Measurements from ENCODE around the gene TGFA.
A peak's percentile ranks its signal among the peaks of the same experiment; 100 is the strongest.

The TGFA gene

GRCh38 chr2:70463581-70463980 is 90.0 kb downstream of the TGFA start:
- no peak for DNase-seq (ENCODE audit: low spot score)

- no peak for DNase-seq (ENCODE audit: low spot score)
Measured at GRCh38 chr2:70461981-70462876, 91.4 kb downstream of the TGFA start.

GRCh38 chr2:70461414-70461813 is 92.2 kb downstream of the TGFA start:
- DNase-seq (ENCODE audit: low spot score) = peak; percentile 9

GRCh38 chr2:70460333-70460732 is 93.3 kb downstream of the TGFA start:
- DNase-seq (ENCODE audit: low spot score) = no peak

GRCh38 chr2:70458661-70459060 is 95.0 kb downstream of the TGFA start:
- no peak for DNase-seq (ENCODE audit: low spot score)

GRCh38 chr2:70456585-70457495 is 96.8 kb downstream of the TGFA start:
- DNase-seq (ENCODE audit: low spot score) = peak; percentile 66

- DNase-seq (ENCODE audit: low spot score) = no peak
Measured at GRCh38 chr2:70454936-70455544, 98.6 kb downstream of the TGFA start.

GRCh38 chr2:70450641-70451250 is 102.9 kb downstream of the TGFA start:
- DNase-seq (ENCODE audit: low spot score) = no peak

- no peak for DNase-seq (ENCODE audit: low spot score)
Measured at GRCh38 chr2:70448041-70448440, 105.6 kb downstream of the TGFA start.

- no peak for DNase-seq (ENCODE audit: low spot score)
Measured at GRCh38 chr2:70443726-70444125, 109.9 kb downstream of the TGFA start.

- DNase-seq (ENCODE audit: low spot score) = no peak
Measured at GRCh38 chr2:70443078-70443465, 110.6 kb downstream of the TGFA start.

- no peak for DNase-seq (ENCODE audit: low spot score)
Measured at GRCh38 chr2:70442301-70443077, 111.1 kb downstream of the TGFA start.

GRCh38 chr2:70440621-70441020 is 113.0 kb downstream of the TGFA start:
- peak; percentile 53 for DNase-seq (ENCODE audit: low spot score)

GRCh38 chr2:70435138-70435537 is 118.5 kb downstream of the TGFA start:
- no peak for DNase-seq (ENCODE audit: low spot score)

- DNase-seq (ENCODE audit: low spot score) = no peak
Measured at GRCh38 chr2:70433315-70433714, 120.3 kb downstream of the TGFA start.

- no peak for DNase-seq (ENCODE audit: low spot score)
Measured at GRCh38 chr2:70431716-70432347, 121.8 kb downstream of the TGFA start.

- DNase-seq (ENCODE audit: low spot score) = no peak
Measured at GRCh38 chr2:70426341-70426740, 127.3 kb downstream of the TGFA start.

GRCh38 chr2:70425682-70426301 is 127.8 kb downstream of the TGFA start:
- DNase-seq (ENCODE audit: low spot score) = no peak

- no peak for DNase-seq (ENCODE audit: low spot score)
Measured at GRCh38 chr2:70420740-70421139, 132.9 kb downstream of the TGFA start.

GRCh38 chr2:70420143-70420542 is 133.5 kb downstream of the TGFA start:
- DNase-seq (ENCODE audit: low spot score) = peak; percentile 35
